ENCODE measurements around the gene STXBP1.
A peak's percentile ranks its signal among the peaks of the same experiment; 100 is the strongest.

Gene STXBP1

GRCh38 chr9:127715470-127716337 lies 103.6 kb downstream of the STXBP1 start, which contains the start of the genes PTRH1 and TTC16:
Gene PTRH1 (minus strand): TSS chr9:127715663. CDS start chr9:127715639, 24 bp downstream.
Gene TTC16 (plus strand): TSS chr9:127716079. CDS start chr9:127716146, 67 bp downstream.
- peak; percentile 98 for DNase-seq (ENCODE audit: low spot score)

- DNase-seq (ENCODE audit: low spot score) = no peak
These were observed 104.3 kb downstream of the STXBP1 start for GRCh38 chr9:127716412-127716811.

GRCh38 chr9:127717766-127718165 lies 105.7 kb downstream of the STXBP1 start:
- DNase-seq (ENCODE audit: low spot score) = no peak

GRCh38 chr9:127720031-127720864 lies 108.2 kb downstream of the STXBP1 start:
- no peak for DNase-seq (ENCODE audit: low spot score)

GRCh38 chr9:127720865-127721227 lies 108.8 kb downstream of the STXBP1 start:
- DNase-seq (ENCODE audit: low spot score) = no peak

- DNase-seq (ENCODE audit: low spot score) = no peak
These were observed 109.3 kb downstream of the STXBP1 start for GRCh38 chr9:127721391-127721821.

DNA sequence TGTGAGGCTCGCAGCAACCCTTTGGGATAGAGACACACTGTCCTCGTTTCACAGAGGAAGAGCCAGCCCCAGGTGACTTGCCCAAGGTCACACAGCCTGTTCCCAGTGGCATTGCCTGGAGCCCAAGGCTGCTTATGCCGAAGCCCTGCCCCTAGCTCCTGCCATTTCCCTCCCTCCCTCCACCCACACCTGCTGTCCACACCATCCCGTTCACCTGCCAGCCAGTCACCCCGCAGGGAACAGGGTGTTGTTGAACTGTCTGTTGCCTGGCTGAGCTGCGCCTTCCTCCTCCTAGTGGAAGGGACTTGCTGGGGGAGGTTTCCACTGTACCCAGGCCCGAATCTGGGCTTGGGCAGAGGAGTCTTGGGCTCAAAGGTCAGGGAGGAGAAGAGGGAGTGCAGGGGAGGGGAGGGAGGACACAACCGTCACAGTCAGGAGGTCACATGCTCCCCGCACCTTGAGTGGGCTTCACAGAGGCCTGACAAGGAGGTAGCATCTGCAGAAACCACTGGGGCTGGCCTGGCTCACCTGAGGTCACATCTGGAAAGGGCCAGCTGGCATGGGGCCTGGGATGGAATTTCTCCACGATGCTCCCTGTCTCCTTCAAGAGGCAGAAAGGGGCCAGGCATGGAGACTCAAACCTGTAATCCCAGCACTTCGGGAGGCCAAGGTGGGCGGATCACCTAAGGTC lies 110.1 kb downstream of the STXBP1 start:
- no peak for DNase-seq (ENCODE audit: low spot score)

DNA sequence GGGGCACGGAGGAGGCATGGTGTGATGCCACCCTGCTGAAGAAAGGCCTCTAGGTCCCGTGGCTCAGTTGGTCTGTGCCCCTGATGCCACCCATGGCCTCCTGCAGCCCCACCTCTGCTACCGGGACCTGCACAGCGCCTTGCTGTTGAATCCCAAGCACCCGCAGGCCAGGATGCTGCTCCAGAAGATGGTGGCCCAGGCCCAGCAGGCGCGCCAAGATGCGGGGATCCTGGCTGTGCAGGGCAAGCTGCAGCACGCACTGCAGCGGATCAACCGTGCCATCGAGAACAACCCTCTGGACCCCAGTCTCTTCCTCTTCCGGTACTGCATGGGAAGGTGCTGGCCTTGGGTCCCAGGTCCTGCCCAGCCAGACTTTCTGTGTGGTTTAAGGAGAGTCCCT lies 110.9 kb downstream of the STXBP1 start:
- no peak for DNase-seq (ENCODE audit: low spot score)

DNA sequence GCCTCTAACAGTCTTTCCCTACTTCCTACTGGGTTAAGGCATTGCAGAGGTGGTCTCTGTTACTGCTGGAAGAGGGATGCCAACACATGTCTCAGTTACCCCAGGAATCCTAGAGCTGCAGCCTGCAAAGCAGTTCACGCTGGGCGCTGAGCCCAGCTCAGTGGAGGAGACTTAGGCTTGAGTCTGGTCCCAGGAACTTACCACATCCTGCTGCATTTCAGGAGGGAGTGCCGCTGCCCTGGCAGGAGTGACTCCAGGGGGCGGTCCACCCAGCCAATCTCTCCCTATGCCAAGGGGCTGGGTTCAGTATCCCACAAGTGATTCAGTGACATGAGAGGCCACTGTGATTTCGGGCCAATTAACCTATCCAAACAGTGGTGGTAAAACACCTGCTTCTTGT lies 111.4 kb downstream of the STXBP1 start:
- DNase-seq (ENCODE audit: low spot score) = no peak

GRCh38 chr9:127724012-127724411 lies 111.9 kb downstream of the STXBP1 start:
- no peak for DNase-seq (ENCODE audit: low spot score)

DNA sequence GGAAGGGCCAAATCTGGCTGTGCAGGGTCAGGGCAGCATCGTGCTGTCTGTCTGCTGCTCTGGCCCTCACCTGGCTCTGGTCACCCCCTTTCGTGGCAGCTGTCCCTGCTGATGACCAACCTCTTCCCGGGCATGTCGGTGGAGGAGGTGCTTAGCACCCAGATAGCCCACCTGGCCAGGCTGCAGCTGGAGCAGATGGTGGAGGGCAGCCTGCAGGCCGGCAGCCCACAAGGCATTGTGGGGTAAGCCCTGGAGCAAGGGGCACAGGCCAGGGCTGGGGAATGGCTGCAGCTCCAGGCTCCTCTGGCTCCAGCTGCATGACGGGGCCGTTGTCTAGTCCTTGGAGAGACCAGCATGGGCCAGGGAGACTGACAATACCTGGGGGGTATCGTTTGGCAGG lies 114.8 kb downstream of the STXBP1 start:
- no peak for DNase-seq (ENCODE audit: low spot score)

DNA sequence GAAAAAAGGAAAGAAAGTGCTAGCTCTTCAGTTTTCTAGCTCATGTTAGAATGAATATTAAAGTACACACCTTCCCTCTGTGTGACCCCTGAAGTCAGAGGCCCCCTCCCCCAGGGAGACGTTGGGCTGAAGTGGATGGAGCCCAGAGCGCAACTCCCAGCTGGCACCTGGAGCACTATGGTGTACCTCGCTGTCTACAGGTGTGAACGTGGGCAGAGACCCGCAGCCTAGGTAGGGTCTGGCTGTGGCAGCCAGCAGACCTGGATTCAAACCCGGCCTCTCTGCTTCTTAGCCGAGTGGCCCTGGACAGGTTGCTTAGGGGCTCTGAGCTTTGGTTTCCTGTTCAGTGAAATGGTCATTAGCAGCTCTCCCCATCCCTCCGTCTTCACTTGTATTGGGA lies 116.7 kb downstream of the STXBP1 start:
- DNase-seq (ENCODE audit: low spot score) = no peak

GRCh38 chr9:127729522-127730256 lies 117.6 kb downstream of the STXBP1 start:
- no peak for DNase-seq (ENCODE audit: low spot score)

GRCh38 chr9:127730262-127730661 lies 118.2 kb downstream of the STXBP1 start:
- no peak for DNase-seq (ENCODE audit: low spot score)

GRCh38 chr9:127730799-127731410 lies 118.8 kb downstream of the STXBP1 start:
- no peak for DNase-seq (ENCODE audit: low spot score)

DNA sequence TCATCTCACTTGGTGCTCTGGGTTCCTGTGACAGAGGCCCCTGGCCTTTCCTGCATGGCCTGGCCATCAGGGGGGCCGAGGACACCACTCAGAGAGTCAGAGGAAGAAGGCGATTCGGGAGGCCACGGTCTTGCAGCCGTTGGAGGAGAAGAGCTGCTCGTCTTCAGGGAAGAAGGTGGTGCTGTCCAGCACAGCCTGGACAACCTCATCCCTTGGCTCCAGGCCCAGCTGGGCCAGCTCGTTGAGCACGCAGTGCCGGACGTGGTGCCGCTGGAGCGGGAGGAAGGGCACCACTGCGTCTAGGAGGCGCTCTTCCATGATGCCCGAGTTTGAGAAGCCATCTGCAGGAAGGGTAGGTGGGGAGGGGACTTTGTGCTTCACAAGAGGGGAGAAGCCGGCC lies 119.9 kb downstream of the STXBP1 start:
- no peak for DNase-seq (ENCODE audit: low spot score)

- DNase-seq (ENCODE audit: low spot score) = no peak
These were observed 120.4 kb downstream of the STXBP1 start for GRCh38 chr9:127732444-127732843.

DNA sequence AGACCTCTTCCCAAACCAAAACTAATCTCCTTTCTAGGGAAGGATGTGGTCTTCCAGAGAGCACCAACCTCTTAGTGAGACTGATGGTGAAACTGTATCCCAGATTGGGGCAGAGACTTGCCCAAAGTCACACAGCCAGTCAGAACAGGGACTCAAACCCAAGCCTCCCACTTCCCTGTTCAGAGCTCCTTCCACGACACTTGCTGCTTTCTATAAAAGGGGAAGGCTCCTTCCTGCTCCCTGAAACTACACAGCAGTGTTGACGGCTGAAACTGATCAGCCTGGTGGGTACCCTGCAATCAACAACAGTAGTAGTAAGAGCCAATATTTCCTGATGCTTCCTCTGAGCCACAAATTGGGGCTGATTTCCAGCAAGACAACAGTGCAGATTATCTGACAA lies 121.5 kb downstream of the STXBP1 start:
- no peak for DNase-seq (ENCODE audit: low spot score)

GRCh38 chr9:127734247-127734746 lies 122.2 kb downstream of the STXBP1 start:
- no peak for DNase-seq (ENCODE audit: low spot score)

GRCh38 chr9:127734747-127735529 lies 122.9 kb downstream of the STXBP1 start, which contains the start of gene TOR2A:
Gene TOR2A (minus strand): TSS chr9:127735294. CDS start chr9:127735270, 24 bp downstream.
- DNase-seq (ENCODE audit: low spot score) = peak; percentile 98
